ENCODE data around the gene GOLPH3L.
"Not testable (repeated sequence)": the region's sequence is repeated elsewhere in the genome, so short reads cannot be mapped to it uniquely, and the experiment has no call there.

GOLPH3L gene

GRCh38 chr1:150654635-150655034 is 42.3 kb downstream of the GOLPH3L start:
- DNase-seq, result not testable (repeated sequence)

DNA sequence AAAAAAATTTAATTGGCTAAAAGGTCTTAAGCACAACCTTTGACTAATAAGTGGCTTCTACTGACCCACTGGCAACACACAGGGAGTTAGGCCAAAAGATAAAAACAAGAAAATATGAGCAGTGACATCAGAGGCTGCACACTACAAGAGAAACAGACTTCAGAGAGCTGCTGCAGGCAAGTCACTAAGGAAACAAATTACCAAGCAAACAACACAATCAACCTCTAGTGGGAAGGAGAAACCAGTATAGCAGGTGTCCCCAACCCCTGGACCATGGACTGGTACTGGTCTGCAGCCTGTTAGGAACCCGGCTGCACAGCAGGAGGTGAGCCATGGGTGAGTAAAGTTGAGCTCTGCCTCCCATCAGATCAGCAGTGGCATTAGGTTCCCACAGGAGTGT is 46.8 kb downstream of the GOLPH3L start:
- DNase-seq, result no peak

- DNase-seq, result no peak
Measured at GRCh38 chr1:150649441-150650075, 47.4 kb downstream of the GOLPH3L start.

- no peak for DNase-seq
Measured at GRCh38 chr1:150642296-150642695, 54.7 kb downstream of the GOLPH3L start.

DNA sequence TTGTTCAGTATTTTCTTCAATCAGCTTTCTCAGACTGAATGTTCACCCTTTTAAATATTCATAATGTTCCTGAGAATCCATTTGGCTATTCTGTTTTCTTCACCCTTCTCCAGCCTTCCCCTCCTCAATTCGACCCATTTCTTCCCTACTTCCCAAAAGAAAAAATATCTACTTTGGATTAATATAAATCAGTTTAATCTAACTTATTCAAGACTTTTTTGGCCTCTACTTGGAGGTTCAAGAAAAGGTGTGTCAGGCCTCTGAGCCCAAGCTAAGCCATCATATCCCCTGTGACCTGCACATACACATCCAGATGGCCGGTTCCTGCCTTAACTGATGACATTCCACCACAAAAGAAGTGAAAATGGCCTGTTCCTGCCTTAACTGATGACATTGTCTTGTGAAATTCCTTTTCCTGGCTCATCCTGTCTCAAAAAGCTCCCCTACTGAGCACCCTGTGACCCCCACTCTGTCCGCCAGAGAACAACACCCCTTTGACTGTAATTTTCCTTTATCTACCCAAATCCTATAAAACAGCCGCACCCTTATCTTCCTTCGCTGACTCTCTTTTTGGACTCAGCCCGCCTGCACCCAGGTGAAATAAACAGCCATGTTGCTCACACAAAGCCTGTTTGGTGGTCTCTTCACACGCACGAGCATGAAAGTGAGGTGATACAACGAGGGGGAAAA is 55.7 kb downstream of the GOLPH3L start:
- not testable (repeated sequence) for DNase-seq

DNA sequence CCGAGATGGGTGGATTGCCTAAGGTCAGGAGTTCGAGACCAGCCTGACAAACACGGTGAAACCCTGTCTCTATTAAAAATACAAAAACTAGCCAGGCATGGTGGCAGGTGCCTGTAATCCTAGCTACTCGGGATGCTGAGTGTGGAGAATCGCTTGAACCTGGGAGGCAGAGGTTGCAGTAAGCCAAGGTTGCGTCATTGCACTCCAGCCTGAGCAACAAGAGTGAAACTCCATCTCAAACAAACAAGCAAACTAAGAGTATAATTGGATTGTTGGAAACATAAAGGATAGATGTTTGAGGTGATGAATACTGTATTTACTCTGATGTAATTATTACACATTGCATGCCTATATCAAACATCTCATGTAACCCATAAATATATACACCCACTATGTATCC is 58.5 kb downstream of the GOLPH3L start:
- not testable (repeated sequence) for DNase-seq

GRCh38 chr1:150634839-150635622 is 61.9 kb downstream of the GOLPH3L start:
- DNase-seq, result not testable (repeated sequence)

DNA sequence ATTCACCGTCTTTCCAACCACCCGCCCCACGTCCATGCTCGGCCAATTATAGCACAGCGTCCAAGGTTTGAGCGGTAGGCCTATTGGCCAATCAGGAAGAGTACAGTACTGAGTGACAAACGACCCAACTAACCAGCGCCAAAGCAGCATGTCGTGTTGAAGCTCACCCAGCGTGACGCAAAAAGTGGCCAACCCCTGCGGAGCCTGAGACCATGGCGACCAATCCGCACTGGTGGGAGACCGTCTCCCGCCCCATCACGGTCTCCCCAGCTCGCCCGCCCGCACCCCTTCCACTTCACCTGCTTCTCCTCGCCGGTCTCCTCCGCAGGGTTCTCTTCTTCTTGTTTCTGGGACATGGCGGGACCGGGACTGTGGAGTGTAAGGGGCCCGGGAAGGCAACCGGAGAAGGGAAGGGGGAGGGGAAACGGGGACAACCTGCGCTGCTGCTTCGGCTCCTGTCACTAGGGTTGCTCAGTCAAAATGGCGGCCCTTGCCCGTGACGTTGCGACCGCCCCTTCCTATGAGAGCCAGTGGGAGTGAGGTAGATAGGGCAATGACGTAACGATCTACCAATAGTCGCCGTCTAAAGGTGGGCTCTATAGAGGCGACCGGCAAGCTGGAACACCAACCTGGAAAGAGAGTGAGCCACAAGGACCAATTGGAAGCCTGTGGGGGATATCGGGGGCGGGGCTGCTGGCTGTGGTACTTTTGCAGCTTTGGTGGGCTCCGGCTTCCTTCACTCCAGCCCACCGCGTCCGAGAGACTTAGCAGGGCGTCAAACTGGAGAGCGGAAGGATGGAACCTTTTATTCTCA is 67.6 kb downstream of the GOLPH3L start, which contains the start of gene ENSA:
TSS of gene ENSA (minus strand) at position 498 of the 814 bp plus-strand sequence. CDS start at position 356, 142 bp downstream.
- DNase-seq, result peak; percentile 99

GRCh38 chr1:150628766-150629114 is 68.2 kb downstream of the GOLPH3L start:
- no peak for DNase-seq

DNA sequence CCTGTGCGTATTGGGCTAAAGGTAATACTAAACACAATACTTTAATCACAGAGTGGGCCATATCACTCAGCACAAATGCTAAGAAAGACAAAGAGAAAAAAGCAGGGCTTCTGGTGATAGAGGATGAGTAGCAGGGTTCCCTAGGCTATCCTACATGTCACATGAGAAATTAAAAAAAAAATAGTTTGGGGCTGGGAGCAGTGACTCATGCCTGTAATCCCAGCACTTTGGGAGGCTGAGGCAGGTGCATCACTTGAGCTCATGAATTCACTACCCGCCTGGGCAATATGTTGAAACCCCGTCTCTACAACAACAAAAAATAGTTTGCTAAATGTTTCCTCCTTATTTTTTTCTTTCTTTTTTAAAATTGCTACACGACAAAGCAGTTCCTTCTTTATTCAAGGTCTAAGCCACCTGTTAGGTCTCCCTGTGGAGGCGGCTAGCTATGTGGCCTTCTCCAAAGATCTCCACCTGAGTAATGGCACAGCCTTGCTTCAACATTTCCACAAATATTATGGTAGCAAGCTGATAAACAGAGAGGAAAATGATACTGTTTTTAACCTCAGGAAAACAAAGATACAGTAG is 69.0 kb downstream of the GOLPH3L start:
- no peak for DNase-seq

DNA sequence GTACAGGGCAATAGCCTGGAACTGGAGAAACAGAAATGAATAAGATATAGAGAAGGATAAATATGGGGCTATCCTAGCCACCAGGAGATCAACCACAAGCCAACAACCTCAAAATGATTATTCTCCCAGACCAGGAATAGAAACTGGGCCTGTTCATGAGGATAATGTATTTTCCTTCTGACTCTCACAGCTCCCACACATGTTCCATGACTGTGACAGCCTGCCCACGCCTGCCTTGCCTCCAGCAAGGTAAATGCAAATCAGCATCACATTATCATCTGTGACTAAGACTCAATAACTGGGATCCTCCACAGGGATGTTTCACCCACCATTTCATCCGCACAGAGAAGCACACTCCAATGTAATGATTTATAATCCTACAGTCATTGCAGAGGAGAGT is 70.8 kb downstream of the GOLPH3L start:
- no peak for DNase-seq

GRCh38 chr1:150624546-150624945 is 72.4 kb downstream of the GOLPH3L start:
- not testable (repeated sequence) for DNase-seq

- DNase-seq, result not testable (repeated sequence)
Measured at GRCh38 chr1:150624134-150624533, 72.8 kb downstream of the GOLPH3L start.

DNA sequence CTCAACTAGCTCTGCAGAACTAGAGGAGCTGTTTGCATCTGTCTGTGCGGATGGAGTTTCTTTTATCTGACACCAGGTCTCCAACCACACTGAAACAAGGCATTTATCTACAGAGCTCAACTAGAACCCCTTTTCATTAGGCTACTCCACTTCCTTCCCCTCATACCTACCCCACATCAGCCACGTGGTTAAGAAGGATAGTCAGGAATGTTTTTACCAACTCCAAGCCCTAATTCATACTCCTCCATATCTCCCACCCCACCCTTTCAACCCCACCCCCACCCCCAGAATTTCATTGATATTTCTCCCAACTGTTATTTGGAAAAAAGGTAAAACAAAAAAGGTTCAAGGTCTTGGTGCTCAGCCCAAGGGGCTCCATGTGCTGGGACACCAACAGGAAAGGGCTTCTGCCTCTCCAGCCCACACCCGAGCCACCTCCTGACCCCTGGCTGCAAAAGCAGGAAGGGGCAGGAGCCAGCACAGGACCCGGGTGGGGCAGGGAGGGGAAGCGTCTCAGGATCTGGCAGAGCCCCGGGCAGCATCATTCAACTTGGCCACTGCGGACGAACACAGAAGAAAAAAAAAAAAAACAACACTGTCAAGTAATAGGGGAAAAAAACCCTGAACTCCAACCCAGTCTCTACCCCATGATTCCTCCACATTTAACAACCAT is 74.5 kb downstream of the GOLPH3L start:
- no peak for DNase-seq

DNA sequence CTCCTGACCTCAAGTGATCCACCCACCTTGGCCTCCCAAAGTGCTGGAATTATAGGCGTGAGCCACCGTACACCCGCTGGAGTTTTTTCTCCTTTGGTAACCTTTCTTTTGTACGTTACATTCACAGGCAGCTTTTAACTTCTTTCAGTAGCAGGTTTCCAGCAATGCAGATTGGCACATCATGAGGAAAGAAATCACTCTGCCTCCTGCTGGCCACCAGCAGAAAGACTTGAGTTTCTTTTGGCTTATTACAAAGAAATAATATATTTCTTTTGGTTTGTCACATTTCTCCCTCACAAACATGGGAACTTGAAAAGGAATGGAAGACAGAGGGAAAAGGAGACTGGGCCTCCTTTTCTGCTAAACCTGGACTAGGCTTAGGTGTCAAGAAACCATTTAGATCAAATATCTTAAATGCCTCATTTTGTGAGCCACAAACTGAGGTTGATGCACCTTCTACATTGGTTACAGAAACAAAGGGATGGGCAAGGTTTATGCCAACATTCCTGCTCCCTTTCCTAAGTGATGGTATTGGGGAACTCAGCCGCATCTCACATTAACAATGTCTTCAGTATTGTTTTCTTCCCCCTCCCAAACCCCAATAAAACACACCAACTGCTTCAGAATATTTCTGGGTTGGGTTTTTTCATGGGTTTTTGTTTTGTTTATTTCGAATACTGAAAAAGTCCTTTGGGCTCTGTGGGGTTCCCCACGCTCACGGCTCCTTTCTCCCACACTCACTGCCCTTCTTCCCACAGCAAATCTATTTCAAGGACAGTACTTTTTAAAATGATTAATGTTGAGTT is 75.3 kb downstream of the GOLPH3L start:
- no peak for DNase-seq

DNA sequence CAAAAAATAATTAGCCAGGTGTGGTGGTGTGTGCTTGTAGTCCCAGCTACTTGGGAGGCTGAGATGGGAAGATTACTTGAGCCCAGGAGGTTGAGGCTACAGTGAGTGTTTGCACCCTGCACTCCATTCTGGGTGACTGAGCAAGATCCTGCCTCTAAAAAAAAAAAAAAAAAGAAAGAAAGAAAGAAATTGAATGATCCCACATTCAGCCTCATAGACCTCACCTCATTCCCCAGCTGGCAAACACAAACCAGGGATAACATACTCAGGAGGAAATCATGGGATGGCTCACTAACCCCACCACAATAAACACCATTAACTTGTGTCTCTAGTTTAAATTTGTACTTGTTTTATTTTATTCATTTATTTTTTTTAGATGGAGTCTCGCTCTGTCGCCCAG is 76.0 kb downstream of the GOLPH3L start:
- no peak for DNase-seq

GRCh38 chr1:150619576-150620509 is 77.1 kb downstream of the GOLPH3L start:
- peak; percentile 13 for DNase-seq

GRCh38 chr1:150615346-150616201 is 81.4 kb downstream of the GOLPH3L start:
- DNase-seq, result no peak

Measured in NCI-H2171 treated with DMSO at 0.1 percent for 48 hours (cell line).